Rectal smooth muscle tissue (tissue), 1 donor: ENCODE data around the gene STK24.

Source experiments
- H3K27ac ChIP-seq: one replicate; pipeline ENCODE4 v1.7.0; 2013; ENCODE audit warnings: low read depth, low read length, inconsistent platforms
- H3K27me3 ChIP-seq: one replicate; pipeline ENCODE4 v1.7.0; 2013; ENCODE audit warnings: low read length; ENCODE audit not compliant: control insufficient read depth, insufficient read depth
- H3K36me3 ChIP-seq: one replicate; pipeline ENCODE4 v1.7.0; 2013; ENCODE audit warnings: low read length; ENCODE audit not compliant: control insufficient read depth, insufficient read depth
- H3K4me1 ChIP-seq: one replicate; pipeline ENCODE4 v1.7.0; 2013; ENCODE audit warnings: low read length; ENCODE audit not compliant: control insufficient read depth, insufficient read depth
- H3K4me3 ChIP-seq: one replicate; pipeline ENCODE4 v1.7.0; 2013; ENCODE audit warnings: low read length
- H3K9ac ChIP-seq: one replicate; pipeline ENCODE4 v1.7.0; 2013; ENCODE audit warnings: low read length

Gene STK24

GRCh38 chr13:98397861-98398260 lies 179.0 kb downstream of the STK24 start:
- H3K27ac ChIP-seq = no peak overlapping the region
- peaks cover 4% of the 10 kb centered on the region for H3K36me3 ChIP-seq
- H3K27me3 ChIP-seq = no peaks in the 10 kb centered on the region
- no peak overlapping the region for H3K4me3 ChIP-seq
- no peaks in the 10 kb centered on the region for H3K4me1 ChIP-seq
- H3K9ac ChIP-seq = no peak overlapping the region

- Histone ChIP-seq H3K27ac (no peak overlapping the region), H3K27me3 (no peaks in the 10 kb centered on the region), H3K36me3 (peaks cover 4% of the 10 kb centered on the region), H3K4me3 (no peak overlapping the region), H3K9ac (no peak overlapping the region), H3K4me1 (no peaks in the 10 kb centered on the region)
Measured at GRCh38 chr13:98397221-98397620, 179.7 kb downstream of the STK24 start.

GRCh38 chr13:98396071-98396710 lies 180.7 kb downstream of the STK24 start:
- no peak overlapping the region for H3K9ac ChIP-seq
- H3K4me1 ChIP-seq = no peaks in the 10 kb centered on the region
- peaks cover 4% of the 10 kb centered on the region for H3K36me3 ChIP-seq
- no peak overlapping the region for H3K27ac ChIP-seq
- no peak overlapping the region for H3K4me3 ChIP-seq
- H3K27me3 ChIP-seq = no peaks in the 10 kb centered on the region
